Middle frontal gyrus (tissue), 1 donor: ENCODE data around the gene COBL.

Experiments used
- DNase-seq: peaks from one replicate; pipeline ENCODE4 v3.0.0-alpha.2; 2015; ENCODE audit warnings: low spot score; ENCODE audit errors: extremely low spot score

The COBL gene

GRCh38 chr7:51059504-51060142 is 257.0 kb downstream of the COBL start:
- DNase-seq: no peak

DNA sequence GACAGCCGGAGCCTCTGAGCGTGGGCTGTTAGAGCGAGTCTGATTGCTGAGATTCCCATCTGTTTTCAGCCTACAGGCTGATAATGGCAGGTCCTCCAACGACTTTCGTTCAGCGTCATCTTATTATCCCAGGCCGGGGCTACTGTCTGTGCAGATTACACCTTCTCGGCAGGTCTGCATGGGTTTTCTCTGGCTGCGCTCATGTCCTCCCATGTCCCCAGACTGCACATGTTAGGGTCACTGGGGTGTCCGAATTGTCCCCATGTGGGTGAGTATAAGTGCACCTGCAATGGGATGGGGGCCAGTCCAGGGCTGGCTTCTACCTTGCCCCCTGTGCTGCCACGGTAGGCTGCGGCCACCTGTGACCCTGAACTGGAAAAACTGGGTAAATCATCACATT is 257.8 kb downstream of the COBL start:
- no peak for DNase-seq

- DNase-seq: no peak
Measured at GRCh38 chr7:51055039-51055840, 261.4 kb downstream of the COBL start.

- DNase-seq: no peak
Measured at GRCh38 chr7:51054231-51054630, 262.4 kb downstream of the COBL start.

DNA sequence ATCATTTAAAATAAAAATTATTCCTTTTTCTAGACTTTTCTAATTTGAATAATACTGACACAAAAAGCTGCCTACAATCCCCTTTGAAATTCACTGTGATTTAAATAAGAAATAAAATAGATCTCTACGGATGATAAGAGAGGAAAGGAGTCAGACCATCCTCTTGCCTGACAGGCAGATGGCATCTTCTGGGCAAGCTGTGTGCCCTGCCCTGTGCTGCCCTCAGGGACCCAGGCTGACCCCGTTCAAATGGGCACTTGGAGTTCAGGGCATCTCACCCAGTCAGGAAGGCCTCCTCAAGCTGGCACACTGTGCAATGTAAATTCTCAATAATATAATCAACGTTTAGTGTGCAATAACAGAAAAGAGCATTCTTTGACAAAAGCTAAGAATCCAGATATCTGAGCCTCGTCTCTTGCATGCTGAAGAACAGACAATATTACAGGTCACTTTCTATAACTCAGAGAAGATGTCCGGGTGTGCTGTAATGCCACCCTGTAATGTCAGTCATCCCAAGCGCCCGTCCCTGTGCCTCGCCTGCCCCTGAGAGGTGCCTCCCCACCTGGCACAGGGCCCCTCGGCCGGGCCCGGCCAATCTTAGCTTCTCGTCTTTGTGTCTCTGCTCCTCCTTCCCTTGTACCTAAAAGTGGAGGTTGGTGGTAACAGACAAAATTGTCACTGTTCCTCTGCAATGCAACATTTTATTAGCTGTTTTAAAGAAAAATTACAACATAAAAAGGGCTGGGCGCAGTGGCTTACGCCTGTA is 263.3 kb downstream of the COBL start:
- no peak for DNase-seq

DNA sequence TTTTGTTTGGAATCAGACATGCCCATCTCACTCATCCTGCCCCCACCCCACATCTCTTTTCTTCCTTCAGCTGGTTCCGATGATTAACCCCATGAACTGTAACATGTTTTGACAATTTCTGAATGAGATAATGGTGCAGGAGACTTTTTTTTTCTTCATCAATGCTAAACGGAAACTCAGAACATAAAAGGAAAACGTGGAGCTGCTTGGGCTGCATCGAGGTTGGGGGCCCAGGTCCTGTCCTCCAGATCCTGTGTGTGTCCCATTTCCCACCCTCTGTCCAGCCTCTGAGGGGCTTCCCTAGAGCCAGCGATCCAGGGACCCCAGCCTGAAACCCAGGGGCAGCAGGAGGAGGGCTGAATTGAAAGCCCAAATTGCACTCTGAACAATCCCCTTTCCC is 270.1 kb downstream of the COBL start:
- no peak for DNase-seq

DNA sequence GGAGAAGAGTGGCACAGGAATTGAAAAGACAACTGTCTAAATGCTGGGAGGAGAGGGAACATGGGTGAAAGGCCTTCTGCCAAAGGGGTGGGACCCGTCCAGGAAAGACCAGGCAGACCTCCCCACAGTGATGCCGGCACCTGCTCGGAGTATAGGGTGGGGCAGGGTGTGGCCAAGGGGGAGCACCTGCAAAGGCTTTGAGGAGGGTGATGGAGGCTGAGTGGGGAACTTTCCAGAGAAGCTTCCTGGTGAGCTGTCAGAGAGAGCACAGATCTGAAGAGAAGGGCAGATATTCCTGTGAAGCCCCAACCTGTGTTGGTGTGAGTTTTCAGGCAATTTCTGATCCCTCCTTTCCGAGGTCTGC is 270.5 kb downstream of the COBL start:
- no peak for DNase-seq

- DNase-seq: no peak
Measured at GRCh38 chr7:51045319-51046102, 271.1 kb downstream of the COBL start.

DNA sequence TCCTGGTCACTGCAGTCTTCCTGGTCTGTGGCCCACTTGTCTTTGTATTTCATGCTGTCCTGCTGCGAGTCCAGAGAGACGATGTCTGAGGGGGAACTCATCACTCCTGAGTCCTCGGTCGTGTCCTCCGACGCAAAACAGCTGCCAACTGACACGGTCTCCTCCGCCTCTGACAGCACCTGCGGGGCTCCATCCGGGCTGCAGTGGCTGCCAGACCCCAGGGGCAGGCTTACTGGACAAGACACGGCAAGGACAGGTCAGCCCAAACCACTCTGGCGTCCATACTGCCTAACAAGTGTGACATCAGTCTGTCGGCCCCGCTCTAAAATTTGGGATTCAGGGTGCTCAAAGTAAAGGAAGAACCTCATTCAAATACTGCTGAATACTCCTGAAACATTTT is 273.1 kb downstream of the COBL start:
- no peak for DNase-seq

GRCh38 chr7:51040787-51041186 is 275.8 kb downstream of the COBL start:
- DNase-seq: no peak

DNA sequence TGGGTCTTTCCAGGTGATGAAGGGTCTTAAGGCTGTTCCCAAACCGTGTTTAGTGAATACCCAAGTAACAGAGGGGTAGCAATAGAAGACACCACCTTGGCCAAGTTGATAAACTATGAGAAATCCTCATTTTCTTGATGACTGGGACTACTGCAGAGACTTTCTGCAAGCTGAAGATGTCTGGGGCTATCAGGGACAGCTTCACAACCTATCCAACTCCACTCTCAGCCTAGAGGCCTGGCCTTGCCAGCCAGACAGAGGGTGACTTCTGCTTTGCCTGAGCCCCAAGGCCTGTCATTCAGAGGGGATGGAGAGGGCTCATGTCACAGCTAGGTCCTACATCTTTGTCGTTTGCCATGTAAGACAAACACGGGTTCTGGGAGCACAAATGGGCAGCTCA is 278.0 kb downstream of the COBL start:
- DNase-seq: no peak

- DNase-seq: no peak
Measured at GRCh38 chr7:51035716-51036115, 280.9 kb downstream of the COBL start.

- no peak for DNase-seq
Measured at GRCh38 chr7:51034521-51035264, 281.9 kb downstream of the COBL start.

DNA sequence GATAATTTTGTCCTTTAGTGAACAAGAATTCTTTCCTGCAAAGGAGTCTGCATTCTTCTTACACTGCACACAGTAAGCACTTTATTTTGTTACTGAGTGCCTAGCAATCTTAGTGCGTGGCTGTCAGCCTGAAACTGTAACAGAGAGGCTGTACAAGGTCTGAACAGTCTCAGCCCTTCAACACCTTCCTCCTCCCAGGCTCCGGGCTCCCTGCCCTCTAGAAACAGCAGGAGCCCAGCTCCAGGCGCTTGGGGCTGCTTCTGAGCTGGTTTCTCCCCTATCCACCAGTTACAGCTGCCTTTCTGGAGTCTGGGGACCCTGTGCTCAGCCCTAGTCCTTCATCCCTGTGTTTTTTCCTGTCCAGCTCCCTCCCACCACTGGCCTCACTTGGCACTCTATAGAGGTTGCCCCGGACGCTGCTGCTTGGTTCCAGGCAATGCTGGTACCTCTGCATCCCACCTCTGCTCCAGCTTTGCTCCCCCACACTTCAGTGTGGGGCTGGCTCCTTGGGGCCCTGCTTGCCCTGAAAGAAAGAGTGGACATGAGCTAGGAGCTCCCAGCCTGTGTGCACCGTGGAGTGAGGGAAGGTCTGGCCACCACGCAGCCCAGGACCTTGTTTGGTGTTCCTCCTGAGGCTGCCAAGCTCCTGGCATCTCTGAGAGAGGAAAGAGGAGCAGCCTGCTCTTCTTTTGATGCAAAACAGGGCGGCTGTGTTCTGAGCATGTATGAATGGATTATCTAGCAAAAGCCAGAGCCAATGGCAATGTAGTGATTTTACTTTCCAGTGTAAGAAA is 282.7 kb downstream of the COBL start:
- no peak for DNase-seq

DNA sequence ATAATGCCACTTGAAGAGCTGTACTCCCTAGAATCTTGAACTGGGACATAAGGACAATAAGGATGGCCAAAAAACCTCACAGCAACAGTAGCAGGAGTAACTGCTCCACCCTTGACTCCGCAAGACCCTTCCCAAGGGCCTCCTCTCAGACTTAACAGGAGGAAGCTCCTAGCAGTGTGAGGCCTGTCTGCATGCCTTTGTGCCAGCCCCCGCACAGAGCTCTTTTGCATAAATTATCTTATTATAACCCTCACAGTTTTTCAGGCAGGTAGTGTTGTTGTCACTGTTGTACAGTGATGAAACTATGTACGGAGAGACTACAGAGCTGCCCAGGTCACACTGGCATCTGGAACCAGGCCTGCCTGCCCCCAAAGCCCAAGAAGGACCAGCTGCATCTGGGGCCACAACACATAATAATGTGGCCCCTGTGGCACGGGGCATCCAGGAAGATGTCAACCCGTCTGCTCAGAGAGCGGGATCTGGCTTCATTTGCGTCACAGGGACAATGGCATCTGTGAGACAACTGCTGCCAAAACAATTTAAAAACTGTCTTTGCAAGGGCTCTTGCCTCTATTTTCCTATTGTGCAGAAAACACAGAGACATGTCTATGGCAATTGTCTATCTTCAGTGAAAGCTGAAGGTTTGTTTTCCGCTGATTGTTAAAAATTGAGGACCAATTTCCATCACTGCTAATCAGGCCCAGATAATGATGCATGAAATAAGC is 284.7 kb downstream of the COBL start:
- DNase-seq: peak; percentile 13

DNA sequence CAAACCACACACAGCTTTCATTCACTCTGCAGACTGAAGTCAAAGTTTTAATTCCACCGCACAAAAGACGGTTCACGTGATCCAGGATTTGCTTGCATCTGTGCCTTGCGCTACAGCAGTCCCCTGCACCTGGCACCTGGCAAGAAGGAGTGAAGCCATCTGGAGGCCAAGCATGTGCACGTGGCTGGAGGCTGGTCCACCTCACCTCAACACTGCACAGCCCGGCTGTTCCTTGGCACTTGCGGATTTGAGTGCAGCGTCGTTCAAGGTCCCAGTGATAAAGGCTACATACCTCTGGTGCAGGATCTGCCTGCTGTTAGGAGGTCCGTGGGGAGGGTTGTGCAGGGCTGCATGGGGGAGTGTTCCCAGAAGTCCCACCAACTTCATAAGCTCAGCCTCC is 285.4 kb downstream of the COBL start:
- DNase-seq: no peak

- DNase-seq: no peak
Measured at GRCh38 chr7:51029701-51030191, 286.9 kb downstream of the COBL start.

DNA sequence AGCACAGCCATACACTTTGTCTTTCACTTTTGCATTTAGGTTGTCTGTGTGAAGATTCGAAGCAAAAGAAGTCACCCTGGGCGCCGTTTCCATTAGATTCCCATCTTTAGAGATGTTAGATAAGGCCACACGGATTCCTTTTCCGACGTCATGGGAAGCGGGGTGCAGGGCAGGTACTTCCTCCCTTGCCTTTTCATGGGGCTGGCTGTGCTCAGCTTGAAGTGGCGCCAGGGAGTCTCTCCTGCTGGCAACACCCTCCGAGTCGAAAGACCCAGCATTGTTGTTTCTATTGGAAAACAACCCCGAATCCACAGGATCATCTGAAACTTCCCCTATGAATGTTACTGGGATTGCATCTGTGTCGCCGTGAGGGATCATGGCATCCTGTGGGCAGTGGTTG is 287.5 kb downstream of the COBL start:
- DNase-seq: no peak
